Measurements from ENCODE around the gene CDC37. TPM values are rescaled to one million over a fixed set of nuclear protein-coding genes. Genes with fewer than 3 reads are reported as not detected.

Gene CDC37
- total RNA-seq, 6 experiments from 2014 or later = 222 to 280 (median 250) TPM

DNA sequence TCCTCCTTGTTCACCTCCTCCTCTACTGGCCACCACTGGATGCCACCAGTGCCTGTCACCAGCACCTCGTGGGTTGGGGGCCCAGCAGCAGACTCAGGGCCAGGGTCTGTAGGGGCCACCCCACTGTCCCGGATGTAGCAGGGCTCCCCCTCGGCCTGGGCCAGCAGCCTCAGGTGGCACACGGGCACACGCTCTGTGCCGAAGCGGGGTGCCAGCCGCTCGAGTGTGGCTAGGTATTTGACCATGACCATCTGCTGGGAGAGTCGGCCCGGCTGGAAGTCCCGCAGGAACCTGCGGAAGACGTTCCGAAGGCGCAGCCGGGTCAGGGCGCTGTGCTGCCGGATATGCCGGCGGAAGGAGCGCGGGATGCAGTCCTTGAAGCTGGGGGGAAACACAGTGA, 37.8 kb downstream of the CDC37 start:
- Mint-ChIP-seq H3K27ac (no peak overlapping the region), H3K27me3 (ENCODE audit: insufficient read depth) (no peaks in the 10 kb centered on the region; the same call in 1 of the 2 replicates), H3K9me3 (no peaks in the 10 kb centered on the region), H3K36me3 (ENCODE audit: low read depth) (peaks cover 23% of the 10 kb centered on the region), H3K4me1 (ENCODE audit: low read depth) (no peaks in the 10 kb centered on the region), H3K4me3 (no peak overlapping the region)
- no peak for TF ChIP-seq CTCF (IDR thresholded peaks at IDR 0.05)
- DNase-seq = no peak

- Mint-ChIP-seq H3K36me3 (ENCODE audit: low read depth) (peaks cover 21% of the 10 kb centered on the region), H3K27me3 (ENCODE audit: insufficient read depth) (no peaks in the 10 kb centered on the region; the same call in 1 of the 2 replicates), H3K4me1 (ENCODE audit: low read depth) (no peaks in the 10 kb centered on the region), H3K9me3 (no peaks in the 10 kb centered on the region), H3K27ac (no peak overlapping the region), H3K4me3 (no peak overlapping the region)
- DNase-seq = no peak
- no peak for TF ChIP-seq CTCF (IDR thresholded peaks at IDR 0.05)
Observed at GRCh38 chr19:10364644-10365043, 38.7 kb downstream of the CDC37 start.

GRCh38 chr19:10363789-10364281, 39.5 kb downstream of the CDC37 start:
- Mint-ChIP-seq H3K27ac (no peak overlapping the region), H3K4me1 (ENCODE audit: low read depth) (no peaks in the 10 kb centered on the region), H3K27me3 (ENCODE audit: insufficient read depth) (peaks cover 4% of the 10 kb centered on the region), H3K36me3 (ENCODE audit: low read depth) (peaks cover 18% of the 10 kb centered on the region; the same call in 1 of the 2 replicates), H3K9me3 (no peaks in the 10 kb centered on the region), H3K4me3 (no peak overlapping the region)
- DNase-seq = no peak
- TF ChIP-seq CTCF (IDR thresholded peaks at IDR 0.05) = no peak

DNA sequence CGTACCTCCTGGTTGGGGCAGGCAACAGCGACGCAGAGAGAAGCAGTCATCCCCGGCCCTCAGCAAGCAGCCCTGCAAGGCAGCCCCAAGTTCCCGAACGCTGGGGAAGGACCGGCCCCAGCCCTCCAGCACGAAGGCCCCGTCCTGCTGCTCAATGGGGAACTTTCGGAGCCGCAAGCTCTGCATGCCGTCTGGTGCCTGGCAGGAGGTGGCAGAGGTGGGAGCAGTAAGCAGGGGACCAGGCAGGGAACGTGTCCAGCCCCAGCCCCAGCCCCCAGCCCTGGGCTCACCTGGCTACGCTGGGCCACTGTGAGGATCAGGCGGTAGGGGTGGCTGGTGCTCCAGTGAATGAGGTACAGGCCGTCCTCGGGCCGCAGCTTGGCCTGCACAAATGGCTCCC, 41.1 kb downstream of the CDC37 start:
- no peak for TF ChIP-seq CTCF (IDR thresholded peaks at IDR 0.05)

GRCh38 chr19:10361569-10362011, 41.8 kb downstream of the CDC37 start:
- TF ChIP-seq CTCF (IDR thresholded peaks at IDR 0.05) = no peak
- H3K36me3 Mint-ChIP-seq (ENCODE audit: low read depth) = peaks cover 6% of the 10 kb centered on the region; the same call in 1 of the 2 replicates
- no peak overlapping the region for H3K27ac Mint-ChIP-seq
- no peaks in the 10 kb centered on the region for H3K4me1 Mint-ChIP-seq (ENCODE audit: low read depth)
- no peaks in the 10 kb centered on the region for H3K9me3 Mint-ChIP-seq
- no peak for DNase-seq
- H3K4me3 Mint-ChIP-seq = no peak overlapping the region
- H3K27me3 Mint-ChIP-seq (ENCODE audit: insufficient read depth) = peaks cover 4% of the 10 kb centered on the region

More for the DNA sequence above, 41.1 kb downstream of the CDC37 start:
- DNase-seq = no peak
- Mint-ChIP-seq H3K27me3 (ENCODE audit: insufficient read depth) (peaks cover 4% of the 10 kb centered on the region), H3K4me3 (no peak overlapping the region), H3K27ac (no peak overlapping the region), H3K9me3 (no peaks in the 10 kb centered on the region), H3K4me1 (ENCODE audit: low read depth) (no peaks in the 10 kb centered on the region), H3K36me3 (ENCODE audit: low read depth) (peaks cover 7% of the 10 kb centered on the region; the same call in 1 of the 2 replicates)
